A549 (cell line): ENCODE measurements around the gene CAPN13. TPM values are rescaled to one million over a fixed set of nuclear protein-coding genes. Genes with fewer than 3 reads are reported as not detected.

Source experiments
- ATAC-seq, 2 experiments: fragments of 200-7000 bp in 1 of 2; fragments of >200 bp in 1 of 2; cut with Nextera tagmentation in 1 of 2; cut with Tn5 transposase in 1 of 2; 3 replicates each; pipeline versions ENCODE4 v1.8.0 to v1.9.1; 2018 to 2020; ENCODE audit warnings: mild to moderate bottlenecking in 1 of 2, moderate library complexity in 1 of 2
- CTCF ChIA-PET: fragments of 300-600 bp; sonication (Branson Sonifier 250); formaldehyde crosslinking; extraction: SDS; loops from one replicate; lab custom pipeline; 2021; ENCODE audit warnings: antibody characterized with exemption, inconsistent platforms; lab: Yijun Ruan, JAX
- POLR2A ChIA-PET: fragments of 350-600 bp; formaldehyde crosslinking; extraction: SDS; loops from one replicate; lab custom pipeline; 2021; ENCODE audit warnings: antibody characterized with exemption, inconsistent platforms; lab: Yijun Ruan, JAX
- DNase-seq, 2 experiments: peaks; one replicate each; pipeline versions ENCODE4 v3.0.0 to v3.0.0-alpha.2; 2011 to 2016; ENCODE audit warnings: low read depth in 1 of 2, low spot score in 1 of 2
- FAIRE-seq: peaks from 2 replicates; lab custom pipeline; 2011; peaks lifted over from hg19 to GRCh38; lab: Jason Lieb, UNC
- H3K27ac ChIP-seq, 2 experiments: fragments of >200 bp; sonication (Bioruptor Twin); formaldehyde crosslinking; 3 replicates each; pipeline ENCODE4 v1.5.1; 2016 to 2017
- H3K4me1 ChIP-seq: fragments of >200 bp; sonication (Bioruptor Twin); formaldehyde crosslinking; 3 replicates; pipeline ENCODE4 v1.6.1; 2016
- H3K4me2 ChIP-seq: fragments of >200 bp; sonication (Bioruptor Twin); formaldehyde crosslinking; 3 replicates; pipeline ENCODE4 v1.6.1; 2016
- H3K4me3 ChIP-seq: fragments of >200 bp; sonication (Bioruptor Twin); formaldehyde crosslinking; 3 replicates; pipeline ENCODE4 v1.5.1; 2016
- H3K9me3 ChIP-seq: fragments of >200 bp; sonication (Bioruptor Twin); formaldehyde crosslinking; 3 replicates; pipeline ENCODE4 v1.6.1; 2016
- ATOH8 ChIP-seq: fragments of 250-450 bp; sonication (Bioruptor Pico); IDR thresholded peaks from 2 replicates; pipeline ENCODE4 v1.5.0; 2020; ENCODE audit warnings: low read depth, mild to moderate bottlenecking, moderate library complexity
- CBX8 ChIP-seq: fragments of 200-600 bp; sonication (generic); IDR thresholded peaks from 2 replicates; pipeline ENCODE4 v1.6.1; 2016
- CEBPB ChIP-seq, 2 experiments: fragments of >200 bp in 1 of 2; sonication (Bioruptor Twin) in 1 of 2; formaldehyde crosslinking in 1 of 2; IDR thresholded peaks; 2 replicates each; pipeline ENCODE4 v1.6.1; 2012 to 2016
- CHD2 ChIP-seq: fragments of 150-350 bp; IDR thresholded peaks from 2 replicates; pipeline ENCODE4 v1.6.1; 2014; ENCODE audit warnings: low read length; ENCODE audit not compliant: partially characterized antibody
- CTCF ChIP-seq: fragments of >200 bp; sonication (Bioruptor Twin); formaldehyde crosslinking; IDR thresholded peaks from 3 replicates; pipeline ENCODE4 v1.5.1; 2016
- E2F6 ChIP-seq: IDR thresholded peaks from 2 replicates; pipeline ENCODE4 v1.6.1; 2012; ENCODE audit warnings: low read depth, borderline replicate concordance
- EP300 ChIP-seq, 2 experiments: fragments of >200 bp; sonication (Bioruptor Twin); formaldehyde crosslinking; IDR thresholded peaks; 2 replicates in 1 of 2; 3 replicates in 1 of 2; pipeline ENCODE4 v1.6.1; 2016 to 2017
- GATA3 ChIP-seq: IDR thresholded peaks from 2 replicates; pipeline ENCODE4 v1.6.1; 2012; ENCODE audit warnings: borderline replicate concordance
- HEYL ChIP-seq: fragments of 250-450 bp; sonication (Bioruptor Pico); IDR thresholded peaks from 2 replicates; pipeline ENCODE4 v1.8.0; 2021; ENCODE audit warnings: mild to moderate bottlenecking, moderate library complexity
- HOXA7 ChIP-seq: fragments of 250-450 bp; sonication (Bioruptor Pico); IDR thresholded peaks from 2 replicates; pipeline ENCODE4 v1.5.0; 2020; ENCODE audit warnings: mild to moderate bottlenecking, moderate library complexity
- JUNB ChIP-seq: fragments of >200 bp; sonication (Bioruptor Twin); formaldehyde crosslinking; IDR thresholded peaks from 2 replicates; pipeline ENCODE4 v1.6.1; 2016
- KDM5A ChIP-seq: fragments of 200-600 bp; sonication (generic); IDR thresholded peaks from 2 replicates; pipeline ENCODE4 v1.6.1; 2016; ENCODE audit warnings: antibody characterized with exemption, mild to moderate bottlenecking
- MAFK ChIP-seq: fragments of 450-650 bp; IDR thresholded peaks from 2 replicates; pipeline ENCODE4 v1.6.1; 2014; ENCODE audit not compliant: partially characterized antibody
- MAZ ChIP-seq: fragments of 150-350 bp; IDR thresholded peaks from 2 replicates; pipeline ENCODE4 v1.6.1; 2014; ENCODE audit warnings: antibody characterized with exemption, low read depth, low read length, borderline replicate concordance
- MYC ChIP-seq: IDR thresholded peaks from 2 replicates; pipeline ENCODE4 v1.6.1; 2012; ENCODE audit warnings: mild to moderate bottlenecking, inconsistent platforms, low read length, improper control_type of control experiment, borderline replicate concordance
- NFE2L2 ChIP-seq: fragments of 150-350 bp; conservative IDR thresholded peaks from 2 replicates; pipeline ENCODE4 v1.6.1; 2014; ENCODE audit warnings: low read length
- POLR2A ChIP-seq: IDR thresholded peaks from 2 replicates; pipeline ENCODE4 v1.6.1; 2012; ENCODE audit warnings: mild to moderate bottlenecking, low read length
- RAD21 ChIP-seq, 2 experiments: fragments of >200 bp in 1 of 2; sonication (Bioruptor Twin) in 1 of 2; formaldehyde crosslinking in 1 of 2; IDR thresholded peaks in 1 of 2; conservative IDR thresholded peaks in 1 of 2; 2 replicates in 1 of 2; 3 replicates in 1 of 2; pipeline ENCODE4 v1.6.1; 2012 to 2018; ENCODE audit warnings: inconsistent platforms in 1 of 2
- RCOR1 ChIP-seq: fragments of 150-350 bp; IDR thresholded peaks from 2 replicates; pipeline ENCODE4 v1.6.1; 2014; ENCODE audit warnings: antibody characterized with exemption, low read length, low read depth
- REST ChIP-seq: fragments of 200-600 bp; sonication (generic); IDR thresholded peaks from 2 replicates; pipeline ENCODE4 v1.6.1; 2016; ENCODE audit warnings: antibody characterized with exemption, mild to moderate bottlenecking, moderate library complexity
- RFX5 ChIP-seq: fragments of 450-650 bp; IDR thresholded peaks from 2 replicates; pipeline ENCODE4 v1.7.1; 2014; ENCODE audit warnings: antibody characterized with exemption, mild to moderate bottlenecking, moderate library complexity
- SMC3 ChIP-seq: fragments of >200 bp; sonication (Bioruptor Twin); formaldehyde crosslinking; IDR thresholded peaks from 3 replicates; pipeline ENCODE4 v1.6.1; 2018; ENCODE audit warnings: inconsistent platforms
- ZC3H11A ChIP-seq: fragments of 450-650 bp; IDR thresholded peaks from 2 replicates; pipeline ENCODE4 v1.6.1; 2014; ENCODE audit warnings: antibody characterized with exemption, mild to moderate bottlenecking
- ZSCAN20 ChIP-seq: fragments of 250-450 bp; sonication (Bioruptor Pico); IDR thresholded peaks from 2 replicates; pipeline ENCODE4 v1.8.0; 2022; ENCODE audit warnings: mild to moderate bottlenecking, moderate library complexity
- WGBS: methylation state at CpG from one replicate; pipeline ENCODE4 v1.1.6; 2017; ENCODE audit errors: missing lambda C conversion rate; 5-methylcytosine and 5-hydroxymethylcytosine counted together
- polyA plus RNA-seq, 4 experiments: library from polyadenylated mRNA; depleted of rRNA in 3 of 4; stranded (reverse); fragments of >200 nt; fragmentation: RNase III in 1 of 4; extraction: RNeasy Plus Mini Kit Qiagen cat#74134 plus additional on column Dnase treatment in 1 of 4; gene quantifications; 2 replicates in 3 of 4; 3 replicates in 1 of 4; pipeline ENCODE4 v1.2.3, GENCODE V29; 2011 to 2017

Gene CAPN13
- polyA plus RNA-seq, 2 of the 4 experiments (the other 2 are of a cell fraction), result 0.08 to 0.18 TPM

- FAIRE-seq (no peak), DNase-seq (no peak), ATAC-seq (peak in 1 of 2 experiments; percentile 12; a peak in 2 of 6 replicates)
- TF ChIP-seq KDM5A, result no peak
- TF ChIP-seq RFX5, result no peak
- no peak for TF ChIP-seq NFE2L2
- TF ChIP-seq MAFK, result no peak
- TF ChIP-seq RCOR1, result no peak
- TF ChIP-seq HEYL (CRISPR knock-in tag), result no peak
- TF ChIP-seq ZSCAN20, result no peak
- TF ChIP-seq RAD21 (conservative IDR thresholded peaks at IDR 0.05 in 1 of 2, IDR thresholded peaks at IDR 0.05 in 1 of 2), result no peak
- Histone ChIP-seq H3K9me3 (no peaks in the 10 kb centered on the region), H3K27ac (no peak overlapping the region), H3K4me3 (no peak overlapping the region), H3K4me2 (no peak overlapping the region), H3K4me1 (no peaks in the 10 kb centered on the region)
- POLR2A ChIA-PET, result no interaction called here
- CTCF ChIA-PET, result interaction anchor here (0.6 kb wide), 1 partner anchor 75 kb away, joined by 3 read pairs; no protein-coding TSS in a partner anchor
- WGBS, result 48% methylated on average over 10 of the region's 11 CpGs
Observed at GRCh38 chr2:30757749-30758148, 49.5 kb downstream of the CAPN13 start.

GRCh38 chr2:30756971-30757370 lies 50.3 kb downstream of the CAPN13 start:
- no peak for FAIRE-seq
- no peak for ATAC-seq

More at GRCh38 chr2:30756971-30757370, 50.3 kb downstream of the CAPN13 start:
- no peak overlapping the region for H3K27ac ChIP-seq
- TF ChIP-seq REST (no peak), ZC3H11A (no peak), GATA3 (no peak), HOXA7 (CRISPR knock-in tag) (no peak), KDM5A (no peak), MYC (no peak), CEBPB (IDR thresholded peaks at IDR 0.05) (no peak), CTCF (no peak), POLR2A (no peak), ATOH8 (CRISPR knock-in tag) (no peak), EP300 (IDR thresholded peaks at IDR 0.05) (no peak), CBX8 (no peak), SMC3 (no peak), MAZ (no peak), E2F6 (no peak), JUNB (no peak), CHD2 (no peak)
- H3K4me3 ChIP-seq, result no peak overlapping the region
- H3K9me3 ChIP-seq, result no peaks in the 10 kb centered on the region
- H3K4me1 ChIP-seq, result no peaks in the 10 kb centered on the region
- WGBS, result 44% methylated on average over 9 of the region's 9 CpGs
- H3K4me2 ChIP-seq, result no peak overlapping the region
- CTCF ChIA-PET, result interaction anchor here (0.6 to 1.0 kb wide), 2 partner anchors 43 to 74 kb away, joined by 3 read pairs; no protein-coding TSS in a partner anchor
- DNase-seq, result no peak
- POLR2A ChIA-PET, result no interaction called here
